ENCODE measurements around the gene NRN1.
A peak's percentile ranks its signal among the peaks of the same experiment; 100 is the strongest.

Gene NRN1

GRCh38 chr6:6002848-6003620, 3.7 kb downstream of the NRN1 start:
- DNase-seq (ENCODE audit: low read depth in 2 of 2) = no peak

- DNase-seq (ENCODE audit: low read depth in 2 of 2) = no peak
Observed at GRCh38 chr6:6002005-6002847, 4.5 kb downstream of the NRN1 start.

DNA sequence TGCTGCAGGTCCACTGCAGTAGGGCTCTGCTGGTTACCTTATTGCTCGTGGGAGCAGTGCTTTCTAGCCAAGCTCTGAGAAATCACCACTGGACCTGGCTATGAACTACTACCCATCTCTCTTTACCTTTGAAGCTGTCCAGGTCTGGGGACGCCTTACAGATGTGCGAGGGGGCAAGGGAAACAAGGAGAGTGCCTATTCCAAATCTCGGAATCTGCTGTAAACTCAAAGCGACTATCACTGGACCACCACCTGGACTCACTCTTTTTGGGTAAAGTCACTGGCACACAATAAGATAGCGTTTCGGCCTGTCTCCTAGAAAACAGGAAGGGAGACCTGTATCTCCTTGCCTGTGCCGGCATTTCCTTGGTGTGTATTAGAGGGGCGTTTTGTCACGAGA, 5.3 kb downstream of the NRN1 start:
- DNase-seq (ENCODE audit: low read depth in 2 of 2) = no peak

- no peak for DNase-seq (ENCODE audit: low read depth in 2 of 2)
Observed at GRCh38 chr6:5999688-6000608, 6.8 kb downstream of the NRN1 start.

GRCh38 chr6:5998711-5999687, 7.7 kb downstream of the NRN1 start:
- no peak for DNase-seq (ENCODE audit: low read depth in 2 of 2)

GRCh38 chr6:5998236-5998635, 8.5 kb downstream of the NRN1 start:
- no peak for DNase-seq (ENCODE audit: low read depth in 2 of 2)

- DNase-seq (ENCODE audit: low read depth in 2 of 2) = no peak
Observed at GRCh38 chr6:5997420-5997987, 9.2 kb downstream of the NRN1 start.

- DNase-seq (ENCODE audit: low read depth in 2 of 2) = peak; percentile 87 to 90
Observed at GRCh38 chr6:5996714-5997419, 9.9 kb downstream of the NRN1 start.

DNA sequence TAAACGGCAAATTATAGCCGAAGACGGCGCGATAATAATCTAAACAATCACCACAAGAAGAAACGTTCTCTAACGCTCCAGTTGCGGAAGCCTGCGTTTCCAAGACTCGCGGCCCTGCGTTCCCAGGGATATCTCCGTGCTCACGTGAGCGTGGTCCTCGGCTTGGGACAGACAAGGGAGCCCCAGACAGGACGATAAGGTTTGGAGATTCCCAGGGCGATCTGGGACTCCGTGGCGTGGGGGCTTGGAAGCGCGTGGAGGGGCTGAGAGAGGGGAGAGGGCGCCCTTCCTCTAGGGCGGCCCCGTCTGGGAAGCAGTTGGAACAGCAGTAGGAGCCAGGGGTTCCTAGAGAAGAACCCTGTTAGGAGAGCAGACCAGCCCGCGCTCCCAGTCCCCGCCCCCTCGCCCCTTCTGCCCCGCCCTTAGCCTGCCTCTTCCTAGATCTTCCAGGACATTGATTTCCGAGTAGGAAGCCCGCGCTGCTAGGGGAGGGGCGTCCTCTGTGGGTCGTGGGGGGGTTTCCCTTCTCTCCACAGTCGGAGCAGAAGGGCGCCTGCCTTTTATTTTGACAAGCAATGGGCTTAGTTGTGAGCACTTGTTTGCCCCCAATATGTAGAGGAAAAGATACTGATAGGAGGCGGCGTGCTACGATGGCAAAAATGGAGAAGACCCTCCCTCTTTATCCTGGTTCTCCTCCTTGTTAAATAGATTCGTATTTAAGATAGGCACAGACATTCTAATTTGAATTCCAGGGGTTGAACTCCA, 10.6 kb downstream of the NRN1 start:
- DNase-seq (ENCODE audit: low read depth in 2 of 2) = peak; percentile 76 to 80

GRCh38 chr6:5995658-5995948, 11.1 kb downstream of the NRN1 start:
- no peak for DNase-seq (ENCODE audit: low read depth in 2 of 2)

DNA sequence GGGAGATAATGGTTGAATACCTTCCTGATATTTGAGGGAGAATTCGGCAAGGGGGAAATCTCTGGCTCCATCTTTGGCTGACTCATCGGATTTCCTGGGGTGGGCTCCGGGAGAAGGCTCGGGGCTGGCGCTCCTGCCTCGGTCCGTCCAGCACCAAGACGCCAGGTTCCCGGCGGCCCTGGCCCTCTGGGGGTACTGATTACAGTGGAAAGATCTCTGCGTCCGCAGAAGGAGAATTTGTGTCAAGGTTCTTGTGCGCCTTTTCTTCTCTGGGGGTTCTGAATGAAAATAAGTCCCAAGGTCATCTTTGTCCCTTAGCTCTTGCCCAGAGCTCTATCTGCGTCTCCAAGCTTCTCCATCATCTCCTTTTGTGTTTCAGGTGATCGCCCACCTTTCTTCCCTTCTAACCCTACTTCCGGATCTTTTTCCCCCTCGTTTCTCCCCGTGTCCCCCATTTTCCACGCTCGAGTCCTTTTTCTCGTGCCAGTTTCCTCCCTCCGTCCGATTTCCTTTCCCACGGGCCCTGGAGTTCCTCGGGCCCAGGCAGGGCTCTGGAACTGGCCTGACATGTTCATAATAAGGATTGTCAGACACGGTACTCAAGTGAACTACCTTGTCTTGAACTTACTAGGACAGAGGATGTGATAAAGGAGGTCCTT, 11.6 kb downstream of the NRN1 start:
- no peak for DNase-seq (ENCODE audit: low read depth in 2 of 2)

GRCh38 chr6:5994234-5994998, 12.3 kb downstream of the NRN1 start:
- DNase-seq (ENCODE audit: low read depth in 2 of 2) = no peak

DNA sequence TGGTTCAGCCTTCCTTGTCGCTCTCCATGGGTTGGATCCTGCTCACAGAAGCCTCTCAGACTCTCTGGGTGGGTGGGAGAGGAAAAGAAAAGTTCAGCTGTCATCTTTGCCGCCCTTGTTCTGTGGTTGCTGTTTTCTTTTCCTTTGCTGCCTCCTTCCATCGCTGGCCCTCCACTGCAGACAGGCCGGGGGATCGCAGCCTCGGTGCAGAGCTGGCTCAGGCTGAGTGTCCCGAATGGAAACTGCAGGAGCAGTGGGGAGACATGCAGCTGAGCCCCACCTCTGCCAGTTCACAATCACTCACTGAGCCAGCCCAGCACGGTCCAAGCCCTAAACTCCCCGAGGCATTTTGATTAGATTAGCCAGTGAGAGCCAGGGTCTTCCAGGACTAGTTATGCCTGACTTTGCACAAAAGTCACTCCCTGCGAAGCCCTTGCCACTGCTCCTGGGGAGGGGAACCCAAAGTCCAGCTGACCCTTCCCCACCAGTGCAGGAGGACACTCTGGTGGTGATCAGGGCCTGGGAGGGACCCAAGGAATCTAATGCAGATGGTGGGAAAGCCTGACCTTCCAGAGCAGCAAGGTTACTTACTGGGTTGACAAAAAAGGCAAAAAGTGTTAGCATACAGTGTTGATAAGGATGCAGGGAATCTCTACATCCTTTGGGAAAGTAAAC, 14.0 kb downstream of the NRN1 start:
- no peak for DNase-seq (ENCODE audit: low read depth in 2 of 2)

GRCh38 chr6:5990786-5991185, 15.9 kb downstream of the NRN1 start:
- DNase-seq (ENCODE audit: low read depth in 2 of 2) = peak in 1 of 2 experiments; percentile 62

DNA sequence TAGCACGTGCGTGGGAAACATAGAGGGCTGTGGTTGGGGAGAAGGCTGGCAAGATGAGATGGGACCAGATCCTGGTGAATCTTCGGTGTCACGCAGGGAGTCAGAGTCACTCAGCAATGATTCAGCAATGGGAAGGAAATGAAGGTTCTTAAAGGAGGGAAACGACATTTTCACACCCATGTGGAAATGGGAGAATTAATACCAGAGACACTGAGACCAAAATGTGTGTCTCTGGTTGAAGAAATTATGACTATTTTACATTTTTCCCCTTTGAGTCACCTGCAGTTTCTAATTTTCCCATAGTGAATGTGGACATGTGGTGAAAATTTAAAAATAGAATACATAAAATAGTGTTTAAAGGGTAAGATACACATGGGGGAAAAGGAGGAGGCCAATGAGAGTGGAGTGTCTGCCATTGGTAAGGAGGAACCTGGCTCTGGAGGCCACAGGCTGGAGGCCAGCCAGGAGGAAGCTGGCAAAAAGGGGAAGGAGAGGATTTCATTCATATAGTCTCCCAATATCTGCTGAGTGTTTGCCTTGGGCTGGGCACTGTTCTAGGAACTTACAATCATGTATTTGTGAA, 17.5 kb downstream of the NRN1 start:
- peak; percentile 81 for DNase-seq (ENCODE audit: low read depth in 2 of 2)

- no peak for DNase-seq (ENCODE audit: low read depth in 2 of 2)
Observed at GRCh38 chr6:5986861-5987260, 19.9 kb downstream of the NRN1 start.
